Esophagus muscularis mucosa (tissue), 4 donors: ENCODE data around the gene WDR35. TPM values are rescaled to one million over a fixed set of nuclear protein-coding genes. Genes with fewer than 3 reads are reported as not detected.

Experiments used
- DNase-seq: peaks from one replicate; pipeline ENCODE4 v3.0.0-alpha.2; 2017; ENCODE audit errors: extremely low spot score
- H3K27ac ChIP-seq, 4 donors: fragments of 200-600 bp; sonication (generic); replicated peaks in 1 of 4; 1 replicate in 3 of 4; 2 replicates in 1 of 4; pipeline ENCODE4 v1.5.1; 2016 to 2019; ENCODE audit warnings: mild to moderate bottlenecking in 1 of 4
- H3K27me3 ChIP-seq, 4 donors: fragments of 200-600 bp; sonication (generic); one replicate each; pipeline versions ENCODE4 v1.5.1 to v1.6.0; 2016 to 2019
- H3K36me3 ChIP-seq, 4 donors: fragments of 200-600 bp; sonication (generic); one replicate each; pipeline ENCODE4 v1.5.1; 2016 to 2019
- H3K4me1 ChIP-seq, 4 donors: fragments of 200-600 bp; sonication (generic); one replicate each; pipeline ENCODE4 v1.5.1; 2016 to 2019
- H3K4me3 ChIP-seq, 4 donors: fragments of 200-600 bp; sonication (generic); 1 replicate in 2 of 4; 2 replicates in 2 of 4; pipeline ENCODE4 v1.5.1; 2016 to 2019; ENCODE audit warnings: mild to moderate bottlenecking in 4 of 4, moderate library complexity in 1 of 4
- H3K9me3 ChIP-seq, 4 donors: fragments of 200-600 bp; sonication (generic); 1 replicate in 3 of 4; 2 replicates in 1 of 4; pipeline ENCODE4 v1.5.1; 2016 to 2019
- CTCF ChIP-seq, 3 experiments: fragments of 200-600 bp in 2 of 3; fragments of 450-650 bp in 1 of 3; sonication (generic) in 2 of 3; IDR thresholded peaks; one replicate each; pipeline ENCODE4 v1.5.1; 2017 to 2019; ENCODE audit warnings: antibody characterized with exemption in 3 of 3, mild to moderate bottlenecking in 2 of 3, moderate library complexity in 1 of 3
- EP300 ChIP-seq: sonication (generic); formaldehyde crosslinking; IDR thresholded peaks from one replicate; pipeline ENCODE4 v1.6.1; 2017; ENCODE audit warnings: antibody characterized with exemption
- POLR2A ChIP-seq: fragments of 450-650 bp; IDR thresholded peaks from one replicate; pipeline ENCODE4 v1.6.1; 2017; ENCODE audit warnings: antibody characterized with exemption, moderate library complexity, mild to moderate bottlenecking, low read depth
- POLR2AphosphoS5 ChIP-seq, 2 donors: sonication (generic); formaldehyde crosslinking; IDR thresholded peaks; one replicate each; pipeline ENCODE4 v1.6.1; 2017; ENCODE audit warnings: antibody characterized with exemption in 2 of 2
- WGBS: methylation state at CpG from one replicate; pipeline ENCODE4 v1.1.5; 2018; 5-methylcytosine and 5-hydroxymethylcytosine counted together
- intact Hi-C: fragments of 100-400 bp; cut with DNase I; formaldehyde crosslinking; loops from one replicate; pipeline ENCODE4 v1.15.1; 2023
- total RNA-seq, 4 donors: library from RNA; depleted of rRNA; stranded (reverse); fragments of >200 nt; gene quantifications; one replicate each; pipeline versions ENCODE4 v1.1.0 to v1.2.1, GENCODE V29; 2016

WDR35 gene
- total RNA-seq, 4 donors from 2014 or later = 9.4 to 15.0 (median 12.3) TPM

DNA sequence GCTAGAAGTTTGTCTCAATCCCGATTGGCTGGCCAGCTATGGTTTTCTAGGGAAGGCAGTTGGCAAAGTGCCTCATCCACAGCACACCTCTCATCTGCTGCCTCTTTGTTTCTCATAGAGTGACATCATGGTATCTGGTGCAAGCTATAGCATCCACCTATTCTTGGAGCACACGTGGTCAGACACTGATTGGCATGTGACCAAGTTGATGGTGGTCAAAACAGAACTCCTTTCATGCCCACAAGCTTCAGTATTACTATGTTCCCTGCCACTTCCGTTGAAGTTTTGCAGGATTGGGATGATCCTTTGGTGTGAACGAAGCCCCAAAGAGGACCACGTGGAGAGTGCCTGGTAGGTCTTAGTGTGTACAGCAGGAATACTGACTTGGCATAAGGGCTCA, 116.9 kb downstream of the WDR35 start:
- TF ChIP-seq EP300 = no peak
- TF ChIP-seq POLR2A = no peak
- no peak for TF ChIP-seq POLR2AphosphoS5 (IDR thresholded peaks at IDR 0.05)
- TF ChIP-seq CTCF (IDR thresholded peaks at IDR 0.05) = no peak
- H3K4me1 ChIP-seq = peaks cover 8 to 15% (median 14%) of the 10 kb centered on the region in 4 donors
- no peaks in the 10 kb centered on the region for H3K36me3 ChIP-seq
- no peaks in the 10 kb centered on the region for H3K9me3 ChIP-seq
- peaks cover 0 to 11% (median 0%) of the 10 kb centered on the region in 4 donors for H3K27me3 ChIP-seq
- no peak for DNase-seq
- intact Hi-C loops = no loop called here
- 85% methylated on average over 4 of the region's 5 CpGs for WGBS
- H3K4me3 ChIP-seq = no peak overlapping the region
- no peak overlapping the region for H3K27ac ChIP-seq

DNA sequence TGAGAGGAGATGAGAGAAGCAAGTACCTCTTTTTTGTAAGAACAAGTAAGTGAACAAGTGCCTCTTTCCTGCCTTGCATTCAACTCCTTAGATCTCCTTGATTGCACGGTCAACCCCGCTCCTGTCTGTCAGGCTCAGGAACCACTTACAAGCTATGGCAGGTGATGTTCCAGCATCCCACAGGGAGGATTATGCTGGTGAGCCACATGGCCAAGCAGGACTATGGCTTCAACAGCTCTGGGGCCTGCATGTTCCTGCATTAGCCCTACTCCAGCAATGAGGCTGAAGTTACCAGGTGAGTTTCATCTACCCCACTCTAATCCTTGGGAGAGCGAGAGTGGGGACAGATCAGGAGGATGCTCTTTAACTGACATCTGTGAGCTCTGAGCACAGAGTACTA, 117.6 kb downstream of the WDR35 start:
- intact Hi-C loops = no loop called here

GRCh38 chr2:19871836-19872235, 118.1 kb downstream of the WDR35 start:
- Histone ChIP-seq H3K4me1 (peaks cover 8 to 15% (median 14%) of the 10 kb centered on the region in 4 donors), H3K4me3 (no peak overlapping the region), H3K36me3 (no peaks in the 10 kb centered on the region), H3K9me3 (no peaks in the 10 kb centered on the region), H3K27me3 (peaks cover 0 to 11% (median 0%) of the 10 kb centered on the region in 4 donors), H3K27ac (no peak overlapping the region)
- TF ChIP-seq POLR2AphosphoS5 (IDR thresholded peaks at IDR 0.05) (no peak), POLR2A (no peak), EP300 (no peak), CTCF (IDR thresholded peaks at IDR 0.05) (no peak)
- intact Hi-C loops = no loop called here
- DNase-seq = no peak
- WGBS = 86% methylated on average over 2 of the region's 2 CpGs

More for the DNA sequence above, 117.6 kb downstream of the WDR35 start:
- TF ChIP-seq POLR2AphosphoS5 (IDR thresholded peaks at IDR 0.05) = no peak
- TF ChIP-seq EP300 = no peak
- no peak for TF ChIP-seq POLR2A
- no peak for TF ChIP-seq CTCF (IDR thresholded peaks at IDR 0.05)
- no peak overlapping the region for H3K27ac ChIP-seq
- no peaks in the 10 kb centered on the region for H3K36me3 ChIP-seq
- no peak for DNase-seq
- H3K27me3 ChIP-seq = peaks cover 0 to 11% (median 0%) of the 10 kb centered on the region in 4 donors
- H3K9me3 ChIP-seq = no peaks in the 10 kb centered on the region
- peaks cover 8 to 15% (median 14%) of the 10 kb centered on the region in 4 donors for H3K4me1 ChIP-seq
- no peak overlapping the region for H3K4me3 ChIP-seq
- 88% methylated on average over 3 of the region's 3 CpGs for WGBS

DNA sequence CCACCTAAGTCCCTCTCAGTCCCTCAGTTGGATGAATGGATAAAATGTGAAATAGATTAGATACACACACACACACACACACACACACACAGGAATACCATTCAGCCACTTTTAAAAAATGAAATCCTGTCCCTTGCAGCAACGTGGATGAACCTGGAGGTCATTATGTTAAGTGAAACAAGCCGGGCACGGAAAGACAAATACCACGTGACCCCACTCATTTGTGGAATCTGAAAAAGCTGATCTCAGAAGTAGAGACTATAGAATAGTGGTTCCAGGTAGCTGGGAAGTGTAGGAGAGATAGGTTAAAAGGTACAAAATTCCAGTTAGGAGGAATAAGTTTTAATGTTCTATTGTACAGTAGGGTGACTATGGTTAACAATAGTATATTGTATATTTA, 119.1 kb downstream of the WDR35 start:
- H3K27me3 ChIP-seq = peaks cover 0 to 11% (median 0%) of the 10 kb centered on the region in 4 donors
- peaks cover 8 to 15% (median 14%) of the 10 kb centered on the region in 4 donors for H3K4me1 ChIP-seq
- no peaks in the 10 kb centered on the region for H3K9me3 ChIP-seq
- H3K36me3 ChIP-seq = no peaks in the 10 kb centered on the region
- H3K4me3 ChIP-seq = no peak overlapping the region
- 78% methylated on average over 4 of the region's 4 CpGs for WGBS
- TF ChIP-seq CTCF (IDR thresholded peaks at IDR 0.05) (no peak), EP300 (no peak), POLR2A (no peak), POLR2AphosphoS5 (IDR thresholded peaks at IDR 0.05) (no peak)
- H3K27ac ChIP-seq = no peak overlapping the region
- no peak for DNase-seq
- intact Hi-C loops = no loop called here
